ENCODE measurements around the gene GTF2H1. TPM values are rescaled to one million over a fixed set of nuclear protein-coding genes. Genes with fewer than 3 reads are reported as not detected.
"Not testable (repeated sequence)": the region's sequence is repeated elsewhere in the genome, so short reads cannot be mapped to it uniquely, and the experiment has no call there.

GTF2H1 gene
- total RNA-seq, 1 donor: 123 TPM

- Histone ChIP-seq H3K27ac (ENCODE audit: low read depth, low read length) (no peak overlapping the region), H3K36me3 (ENCODE audit: insufficient read depth, low read length) (peaks cover 95% of the 10 kb centered on the region), H3K4me3 (ENCODE audit: insufficient read depth, low read length) (no peak overlapping the region), H3K27me3 (ENCODE audit: insufficient read depth, low read length) (no peaks in the 10 kb centered on the region), H4K20me1 (ENCODE audit: insufficient read depth, low read length) (peaks cover 57% of the 10 kb centered on the region), H2AFZ (ENCODE audit: low read length) (no peak overlapping the region), H3K4me2 (ENCODE audit: insufficient read depth, low read length) (no peak overlapping the region), H3K4me1 (ENCODE audit: insufficient read depth, low read length) (no peaks in the 10 kb centered on the region), H3K79me2 (ENCODE audit: insufficient read depth, low read length) (peaks cover 22% of the 10 kb centered on the region), H3K9me3 (ENCODE audit: low read depth, low read length) (no peaks in the 10 kb centered on the region)
- no peak for TF ChIP-seq CTCF (IDR thresholded peaks at IDR 0.05; ENCODE audit: extremely low read depth, low read depth, low read length)
- DNase-seq (ENCODE audit: insufficient read length, low spot score, missing footprints): no peak
Observed at GRCh38 chr11:18404062-18404461, 81.7 kb downstream of the GTF2H1 start.

DNA sequence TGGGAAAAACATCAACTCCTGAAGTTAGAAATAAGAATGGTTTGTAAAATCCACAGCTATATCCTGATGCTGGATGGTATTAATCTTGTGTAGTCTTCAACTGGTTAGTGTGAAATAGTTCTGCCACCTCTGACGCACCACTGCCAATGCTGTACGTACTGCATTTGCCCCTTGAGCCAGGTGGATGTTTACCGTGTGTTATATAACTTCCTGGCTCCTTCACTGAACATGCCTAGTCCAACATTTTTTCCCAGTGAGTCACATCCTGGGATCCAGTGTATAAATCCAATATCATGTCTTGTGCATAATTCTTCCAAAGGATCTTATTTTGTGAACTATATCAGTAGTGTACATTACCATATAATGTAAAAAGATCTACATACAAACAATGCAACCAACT lies 85.0 kb downstream of the GTF2H1 start:
- not testable (repeated sequence) for H3K79me2 ChIP-seq (ENCODE audit: insufficient read depth, low read length); H3K27me3 ChIP-seq (ENCODE audit: insufficient read depth, low read length); H3K4me1 ChIP-seq (ENCODE audit: insufficient read depth, low read length); H3K4me3 ChIP-seq (ENCODE audit: insufficient read depth, low read length); H2AFZ ChIP-seq (ENCODE audit: low read length); DNase-seq (ENCODE audit: insufficient read length, low spot score, missing footprints); H3K9me3 ChIP-seq (ENCODE audit: low read depth, low read length); H3K27ac ChIP-seq (ENCODE audit: low read depth, low read length); H3K4me2 ChIP-seq (ENCODE audit: insufficient read depth, low read length)
- peaks cover 64% of the 10 kb centered on the region for H3K36me3 ChIP-seq (ENCODE audit: insufficient read depth, low read length)
- peaks cover 33% of the 10 kb centered on the region for H4K20me1 ChIP-seq (ENCODE audit: insufficient read depth, low read length)

DNA sequence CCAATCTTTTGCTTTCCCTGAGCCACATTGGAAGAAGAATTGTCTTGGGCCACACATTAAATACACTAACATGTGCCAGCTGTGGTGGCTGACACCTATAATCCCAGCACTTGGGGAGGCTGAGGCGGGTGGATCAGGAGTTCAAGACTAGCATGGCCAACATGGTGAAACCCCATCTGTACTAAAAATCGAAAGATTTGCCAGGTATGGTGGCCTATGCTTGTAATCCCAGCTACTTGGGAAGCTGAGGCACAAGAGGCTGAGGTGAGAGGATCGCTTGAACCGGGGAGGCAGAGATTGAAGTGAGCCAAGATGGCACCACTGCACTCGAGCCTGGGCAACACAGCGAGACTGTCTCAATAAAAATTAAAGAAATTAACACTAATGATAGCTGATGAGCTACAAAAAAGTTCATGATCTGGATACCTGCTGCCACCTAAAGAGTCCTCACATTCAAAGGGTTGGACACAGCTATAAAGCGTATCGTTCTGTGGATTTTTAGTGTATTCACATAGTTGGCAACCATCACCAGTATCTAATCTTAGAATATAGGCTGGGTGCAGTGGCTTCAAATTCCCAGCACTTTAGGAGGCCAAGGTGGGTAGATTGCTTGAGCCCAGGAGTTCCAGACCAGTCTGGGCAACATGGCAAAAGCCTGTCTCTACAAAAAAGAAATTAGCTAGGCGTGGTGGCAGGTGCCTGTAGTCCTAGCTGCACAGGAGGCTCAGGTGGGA lies 86.4 kb downstream of the GTF2H1 start:
- no peak overlapping the region for H3K27ac ChIP-seq (ENCODE audit: low read depth, low read length)
- H3K27me3 ChIP-seq (ENCODE audit: insufficient read depth, low read length): no peaks in the 10 kb centered on the region
- H3K4me1 ChIP-seq (ENCODE audit: insufficient read depth, low read length): peaks cover 3% of the 10 kb centered on the region
- no peak overlapping the region for H3K4me2 ChIP-seq (ENCODE audit: insufficient read depth, low read length)
- H3K79me2 ChIP-seq (ENCODE audit: insufficient read depth, low read length): no peaks in the 10 kb centered on the region
- no peak for DNase-seq (ENCODE audit: insufficient read length, low spot score, missing footprints)
- no peak for TF ChIP-seq CTCF (IDR thresholded peaks at IDR 0.05; ENCODE audit: extremely low read depth, low read depth, low read length)
- no peaks in the 10 kb centered on the region for H3K9me3 ChIP-seq (ENCODE audit: low read depth, low read length)
- peaks cover 51% of the 10 kb centered on the region for H3K36me3 ChIP-seq (ENCODE audit: insufficient read depth, low read length)
- H2AFZ ChIP-seq (ENCODE audit: low read length): no peak overlapping the region
- no peak overlapping the region for H3K4me3 ChIP-seq (ENCODE audit: insufficient read depth, low read length)
- H4K20me1 ChIP-seq (ENCODE audit: insufficient read depth, low read length): peaks cover 20% of the 10 kb centered on the region

DNA sequence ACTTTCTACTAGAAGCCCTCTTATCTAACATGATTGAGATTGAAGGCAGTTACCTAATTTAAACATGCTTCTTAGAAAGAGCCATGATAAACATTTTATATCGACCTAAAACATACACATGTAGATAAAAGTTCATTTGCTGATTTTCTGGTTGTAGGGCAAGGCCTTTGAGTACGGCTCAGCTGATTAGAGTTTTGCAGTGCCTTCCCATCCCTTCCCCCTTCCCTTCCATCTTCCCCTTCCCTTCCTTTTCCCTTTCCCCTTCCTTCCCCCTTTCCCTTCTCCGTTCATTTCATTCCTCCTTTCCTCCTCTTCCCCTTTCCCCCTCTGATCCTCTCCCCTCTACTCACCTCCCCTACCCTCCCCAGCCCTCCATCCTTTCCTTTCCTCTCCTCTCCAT lies 94.1 kb downstream of the GTF2H1 start:
- H2AFZ ChIP-seq (ENCODE audit: low read length): no peak overlapping the region
- no peak overlapping the region for H3K4me2 ChIP-seq (ENCODE audit: insufficient read depth, low read length)
- H4K20me1 ChIP-seq (ENCODE audit: insufficient read depth, low read length): no peaks in the 10 kb centered on the region
- H3K27me3 ChIP-seq (ENCODE audit: insufficient read depth, low read length): no peaks in the 10 kb centered on the region
- H3K36me3 ChIP-seq (ENCODE audit: insufficient read depth, low read length): no peaks in the 10 kb centered on the region
- no peaks in the 10 kb centered on the region for H3K9me3 ChIP-seq (ENCODE audit: low read depth, low read length)
- H3K27ac ChIP-seq (ENCODE audit: low read depth, low read length): no peak overlapping the region
- no peaks in the 10 kb centered on the region for H3K79me2 ChIP-seq (ENCODE audit: insufficient read depth, low read length)
- TF ChIP-seq CTCF (IDR thresholded peaks at IDR 0.05; ENCODE audit: extremely low read depth, low read depth, low read length): no peak
- DNase-seq (ENCODE audit: insufficient read length, low spot score, missing footprints): no peak
- peaks cover 3% of the 10 kb centered on the region for H3K4me1 ChIP-seq (ENCODE audit: insufficient read depth, low read length)
- H3K4me3 ChIP-seq (ENCODE audit: insufficient read depth, low read length): no peak overlapping the region

Small RNA genes within 50 kb of the gene (small RNA-seq; reads per million reads assigned to genes)
- gene MIR3159: 1.2 reads per million, percentile 38 among the genes with 10 or more reads in this experiment

Other genes starting within 250 kb of the GTF2H1 start
- gene SAAL1, start 216.5 kb upstream of the GTF2H1 start, total RNA-seq: 15.6 and 18.3 TPM in 2 replicates
- gene MRGPRX3, start 190.0 kb upstream of the GTF2H1 start, total RNA-seq: not detected in 2 replicates
- gene MRGPRX4, start 149.7 kb upstream of the GTF2H1 start, total RNA-seq: not detected in 2 replicates
- not detected in 2 replicates for gene SAA4, start 85.8 kb upstream of the GTF2H1 start, total RNA-seq
- gene SAA2, start 73.9 kb upstream of the GTF2H1 start, total RNA-seq: under 0.01 TPM in 1 of 2 replicates, not detected in the other
- not detected in 2 replicates for gene SAA1, start 56.3 kb upstream of the GTF2H1 start, total RNA-seq
- gene HPS5, start 427 bp upstream of the GTF2H1 start, total RNA-seq: 39.8 and 53.9 TPM in 2 replicates
- 680 and 798 TPM in 2 replicates for gene LDHA, start 72.0 kb downstream of the GTF2H1 start, total RNA-seq
- gene LDHC, start 89.8 kb downstream of the GTF2H1 start, total RNA-seq: under 0.01 TPM in 1 of 2 replicates, not detected in the other
- gene LDHAL6A, start 133.3 kb downstream of the GTF2H1 start, total RNA-seq: not detected in 2 replicates
- gene TSG101, start 204.4 kb downstream of the GTF2H1 start, total RNA-seq: 67.3 and 67.8 TPM in 2 replicates